Stimulated activated CD8-positive, alpha-beta memory T cell treated with anti-CD3 and anti-CD28 coated beads, Interleukin-7, amount 100 ng/mL, for 4 hours (primary cell): ENCODE measurements around the gene ST7.
"Not testable (repeated sequence)": the region's sequence is repeated elsewhere in the genome, so short reads cannot be mapped to it uniquely, and the experiment has no call there.

Source experiments
- DNase-seq, 2 donors: peaks; one replicate each; pipeline ENCODE4 v3.0.0-alpha.2; 2020; ENCODE audit warnings: low read depth in 2 of 2

ST7 gene

DNA sequence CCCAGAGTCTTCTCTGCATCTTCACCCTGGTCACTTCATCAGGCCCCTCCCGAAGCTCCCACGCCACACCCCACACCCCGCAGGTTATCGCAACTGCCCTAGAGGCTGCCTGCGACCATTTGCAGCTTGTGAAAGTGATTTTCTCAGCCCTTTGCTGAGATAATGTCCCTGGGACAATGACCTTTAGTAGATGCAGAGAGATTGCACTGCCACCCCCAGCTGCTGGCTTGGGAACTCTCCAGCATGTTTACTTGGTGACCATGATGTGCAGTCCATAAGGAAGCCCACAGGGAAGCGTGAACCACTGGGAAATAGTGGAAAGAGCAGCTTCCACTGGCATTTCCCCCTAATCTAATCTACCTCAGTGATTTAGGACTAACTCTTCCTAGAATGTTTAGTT lies 272.2 kb downstream of the ST7 start:
- no peak for DNase-seq

GRCh38 chr7:117227091-117227490 lies 273.8 kb downstream of the ST7 start:
- no peak for DNase-seq

DNA sequence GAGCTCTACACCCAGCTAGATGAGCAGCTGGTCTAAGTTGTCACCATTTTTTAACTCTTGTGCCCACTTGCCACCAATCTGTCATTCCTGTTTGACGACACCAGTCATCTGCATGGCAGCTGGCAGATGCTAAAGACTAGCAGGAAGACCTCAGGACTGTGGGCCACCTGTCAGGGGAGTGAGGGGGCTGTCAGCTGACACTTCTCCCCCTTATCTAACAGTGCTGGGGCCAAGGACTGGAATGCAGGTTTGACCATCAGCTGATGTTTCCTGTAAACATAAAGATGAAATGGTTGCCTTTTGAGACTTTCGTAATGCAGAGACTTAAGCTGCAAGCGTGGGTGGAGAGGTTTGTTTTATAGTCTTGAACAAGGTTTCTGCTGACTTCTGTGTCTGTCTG lies 276.0 kb downstream of the ST7 start:
- no peak for DNase-seq

GRCh38 chr7:117230276-117231046 lies 277.2 kb downstream of the ST7 start:
- no peak for DNase-seq

- no peak for DNase-seq
These were observed 277.7 kb downstream of the ST7 start for GRCh38 chr7:117231047-117231359.

- no peak for DNase-seq
These were observed 284.3 kb downstream of the ST7 start for GRCh38 chr7:117237646-117238045.

- DNase-seq: no peak
These were observed 285.2 kb downstream of the ST7 start for GRCh38 chr7:117238472-117238871.

DNA sequence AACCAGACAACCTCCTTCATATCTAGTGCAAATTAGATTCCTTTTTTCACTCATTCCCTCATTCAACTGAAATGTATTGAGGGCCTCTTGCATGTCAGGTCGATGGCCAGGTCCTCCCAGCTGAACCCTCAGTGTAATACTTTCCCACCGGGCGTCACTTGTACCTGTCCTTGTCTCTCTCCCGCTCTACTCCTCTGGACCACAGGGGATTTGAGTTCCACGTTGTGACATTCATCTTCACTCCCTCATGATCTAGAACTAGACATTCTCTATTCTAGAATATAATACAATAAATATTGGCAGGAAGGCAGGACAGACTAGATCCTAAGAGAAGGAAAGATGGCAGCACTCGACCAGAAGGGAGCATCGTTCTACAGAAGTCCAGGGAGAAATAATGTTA lies 285.6 kb downstream of the ST7 start:
- no peak for DNase-seq

GRCh38 chr7:117241088-117241487 lies 287.8 kb downstream of the ST7 start:
- no peak for DNase-seq

- DNase-seq: no peak
These were observed 290.1 kb downstream of the ST7 start for GRCh38 chr7:117243390-117243789.

GRCh38 chr7:117245703-117246102 lies 292.4 kb downstream of the ST7 start:
- DNase-seq: not testable (repeated sequence)

DNA sequence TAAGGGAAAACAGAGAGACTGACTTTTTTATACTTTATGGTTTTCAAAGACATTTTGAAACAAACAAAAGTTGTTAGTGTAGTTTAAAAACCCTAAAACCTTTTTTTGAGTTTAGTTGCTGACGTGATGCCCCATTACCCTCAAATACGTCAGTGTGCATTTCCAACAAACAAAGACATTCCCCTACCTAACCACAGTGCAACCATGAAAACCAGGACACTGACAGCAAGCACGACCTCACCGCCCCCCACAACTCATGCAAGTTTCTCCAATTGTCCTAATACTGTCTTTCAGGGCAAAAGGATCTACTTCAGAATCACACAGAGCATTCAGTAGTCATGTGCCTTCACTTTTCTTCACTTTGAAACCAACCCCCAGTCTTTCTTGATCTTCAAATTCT lies 294.5 kb downstream of the ST7 start:
- DNase-seq: no peak

- no peak for DNase-seq
These were observed 295.5 kb downstream of the ST7 start for GRCh38 chr7:117248829-117249228.

GRCh38 chr7:117249696-117250095 lies 296.4 kb downstream of the ST7 start:
- no peak for DNase-seq

DNA sequence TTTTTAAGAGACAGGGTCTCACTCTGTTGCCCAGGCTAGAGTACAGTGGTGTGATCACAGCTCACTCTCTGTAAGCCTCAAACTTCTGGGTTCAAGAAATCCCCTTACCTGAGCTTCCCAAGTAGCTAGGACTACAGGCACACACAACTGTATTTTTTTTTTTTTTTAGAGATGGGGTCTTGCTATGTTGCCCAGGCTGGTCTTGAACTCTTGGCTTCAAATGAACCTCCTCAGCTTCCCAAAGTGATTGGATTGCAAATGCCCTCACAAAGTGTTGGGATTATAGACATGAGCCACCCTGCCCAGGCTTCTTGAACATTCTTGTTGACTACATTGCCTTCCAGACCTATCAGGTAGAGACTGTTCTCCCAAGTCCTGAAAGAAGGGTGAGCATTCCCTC lies 296.9 kb downstream of the ST7 start:
- DNase-seq: no peak

GRCh38 chr7:117250801-117251200 lies 297.5 kb downstream of the ST7 start:
- no peak for DNase-seq

DNA sequence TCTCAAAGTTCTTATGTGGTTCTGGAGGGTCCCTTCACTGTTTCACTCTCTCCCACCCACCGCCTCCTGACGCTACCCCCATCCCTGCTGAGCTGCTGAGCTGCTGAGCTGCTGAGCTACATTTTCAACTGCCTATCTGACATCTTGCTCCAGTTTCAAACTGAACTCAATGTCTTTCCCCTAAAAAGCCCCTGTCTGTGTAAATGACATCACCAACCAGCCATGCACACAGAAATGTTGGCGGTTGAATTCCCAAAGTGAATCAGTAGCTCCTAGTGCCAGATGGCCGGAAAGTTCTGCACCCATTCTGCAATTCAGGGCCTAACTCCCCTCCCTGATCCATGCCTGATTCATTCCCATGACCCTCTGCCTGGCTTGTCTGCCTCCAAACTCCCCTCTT lies 298.4 kb downstream of the ST7 start:
- DNase-seq: no peak

GRCh38 chr7:117259615-117260014 lies 306.3 kb downstream of the ST7 start:
- no peak for DNase-seq

- DNase-seq: no peak
These were observed 309.2 kb downstream of the ST7 start for GRCh38 chr7:117262546-117262945.

- no peak for DNase-seq
These were observed 311.4 kb downstream of the ST7 start for GRCh38 chr7:117264716-117265115.

GRCh38 chr7:117269417-117269816 lies 316.1 kb downstream of the ST7 start:
- DNase-seq: no peak

DNA sequence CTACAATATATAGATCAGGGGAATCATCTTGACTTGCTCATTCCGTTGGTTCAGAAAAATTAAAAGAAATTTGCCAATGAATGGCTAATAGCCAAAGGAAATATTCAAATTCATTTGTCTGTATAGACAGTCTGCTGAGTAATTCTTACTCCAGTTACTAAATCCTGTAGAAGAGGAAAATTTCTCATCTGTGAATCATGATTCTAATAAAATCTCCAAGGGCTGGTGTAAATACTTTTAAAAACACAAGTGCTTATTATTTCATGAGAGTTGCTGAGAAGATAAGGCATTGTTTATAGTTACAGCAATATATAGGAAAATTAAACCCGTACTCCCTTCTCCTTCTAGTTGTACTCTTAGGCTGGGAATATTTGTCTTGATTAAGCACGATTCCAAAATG lies 316.6 kb downstream of the ST7 start:
- DNase-seq: no peak

DNA sequence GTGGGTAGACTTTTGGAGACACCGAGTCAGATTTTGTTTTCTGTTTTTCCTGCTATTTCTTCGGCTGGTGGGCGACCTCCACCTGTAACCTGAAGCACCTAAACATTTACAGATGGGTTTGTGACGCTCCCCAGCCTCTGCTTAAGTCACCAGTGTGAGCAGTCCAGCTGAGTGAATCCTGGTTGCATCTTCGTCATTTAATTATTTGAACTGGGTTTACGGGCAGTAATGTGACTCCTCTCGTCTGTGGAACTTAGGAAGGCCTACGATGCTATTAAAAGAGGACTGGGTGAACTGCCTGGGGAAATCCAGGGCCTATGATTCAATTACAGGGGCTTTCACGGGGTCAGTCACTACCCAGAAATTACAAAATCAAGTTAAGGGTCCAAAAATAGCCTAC lies 317.1 kb downstream of the ST7 start:
- DNase-seq: no peak

GRCh38 chr7:117271566-117271965 lies 318.3 kb downstream of the ST7 start:
- DNase-seq: no peak
